ENCODE measurements around the gene NPSR1. TPM values are rescaled to one million over a fixed set of nuclear protein-coding genes. Genes with fewer than 3 reads are reported as not detected.

The NPSR1 gene
- total and polyA plus RNA-seq, 4 donors, result not detected

- H3K4me3 ChIP-seq (ENCODE audit: low read depth in 1 of 3, low read length in 3 of 3), result no peak overlapping the region
- no peaks in the 10 kb centered on the region for H3K9me3 ChIP-seq (ENCODE audit: control insufficient read depth in 4 of 4, low read length in 3 of 4)
- H3K27me3 ChIP-seq (ENCODE audit: control insufficient read depth in 4 of 4, insufficient read depth in 4 of 4, low read length in 3 of 4), result peaks cover 0 to 4% (median 0%) of the 10 kb centered on the region in 4 donors
- no peak overlapping the region for H3K27ac ChIP-seq (ENCODE audit: low read depth in 1 of 2, low read length in 2 of 2)
- no peaks in the 10 kb centered on the region for H3K4me1 ChIP-seq (ENCODE audit: control insufficient read depth in 4 of 4, insufficient read depth in 4 of 4, low read length in 3 of 4)
- H3K9ac ChIP-seq (ENCODE audit: low read depth in 1 of 2, low read length in 2 of 2), result no peak overlapping the region
- 37% methylated on average over 3 of the region's 3 CpGs for WGBS
- no peaks in the 10 kb centered on the region for H3K36me3 ChIP-seq (ENCODE audit: control insufficient read depth in 4 of 4, insufficient read depth in 3 of 4, low read depth in 1 of 4, low read length in 3 of 4)
- TF ChIP-seq JUND (IDR thresholded peaks at IDR 0.05), result no peak
- no peak for TF ChIP-seq MAX (IDR thresholded peaks at IDR 0.05)
- no peak for TF ChIP-seq HNF4A (conservative IDR thresholded peaks at IDR 0.05)
- DNase-seq (ENCODE audit: low spot score), result no peak
Observed at GRCh38 chr7:34659472-34660075, 1.6 kb downstream of the NPSR1 start.

DNA sequence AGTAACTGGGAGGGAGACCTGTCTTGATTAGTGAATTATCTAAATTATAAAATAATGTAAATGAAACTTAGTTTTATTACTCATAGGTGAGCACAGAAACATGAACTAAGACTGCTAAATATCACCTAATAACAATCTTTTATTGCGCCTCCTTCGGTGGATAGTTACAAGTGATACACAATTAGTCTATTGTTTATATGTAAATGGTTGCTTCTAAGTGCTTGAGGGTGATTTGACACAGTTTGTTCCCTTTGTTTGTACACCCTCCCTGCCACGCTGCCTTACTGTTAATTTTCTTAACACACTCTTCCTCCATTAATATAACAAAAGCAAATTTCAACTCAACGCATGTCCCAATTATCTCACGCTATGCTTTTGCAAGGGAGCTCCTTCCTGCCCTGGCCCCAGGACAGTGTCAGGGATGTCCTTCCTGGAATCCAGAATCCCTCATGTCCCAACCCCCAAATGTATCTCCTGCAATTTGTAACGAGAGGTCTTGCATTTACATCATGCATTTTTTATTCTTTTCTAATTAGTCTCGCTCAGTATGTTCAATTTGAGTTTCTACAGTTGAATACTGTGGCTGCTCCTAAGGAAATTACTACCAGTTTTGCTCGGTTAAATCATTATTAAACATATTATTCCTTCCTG lies 4.2 kb downstream of the NPSR1 start:
- no peaks in the 10 kb centered on the region for H3K4me1 ChIP-seq (ENCODE audit: control insufficient read depth in 4 of 4, insufficient read depth in 4 of 4, low read length in 3 of 4)
- H3K4me3 ChIP-seq (ENCODE audit: low read depth in 1 of 3, low read length in 3 of 3), result no peak overlapping the region
- H3K9me3 ChIP-seq (ENCODE audit: control insufficient read depth in 4 of 4, low read length in 3 of 4), result no peaks in the 10 kb centered on the region
- no peaks in the 10 kb centered on the region for H3K36me3 ChIP-seq (ENCODE audit: control insufficient read depth in 4 of 4, insufficient read depth in 3 of 4, low read depth in 1 of 4, low read length in 3 of 4)
- H3K9ac ChIP-seq (ENCODE audit: low read depth in 1 of 2, low read length in 2 of 2), result no peak overlapping the region
- TF ChIP-seq REST (IDR thresholded peaks at IDR 0.05), result no peak
- TF ChIP-seq FOXA1 (IDR thresholded peaks at IDR 0.05), result no peak
- no peak for TF ChIP-seq YY1 (IDR thresholded peaks at IDR 0.05)
- no peak for TF ChIP-seq TAF1 (conservative IDR thresholded peaks at IDR 0.05)
- no peak for TF ChIP-seq ZBTB33 (IDR thresholded peaks at IDR 0.05)
- no peak for TF ChIP-seq EGR1 (IDR thresholded peaks at IDR 0.05; ENCODE audit: low read depth in 2 of 2)
- TF ChIP-seq GABPA (IDR thresholded peaks at IDR 0.05 in 1 of 2, conservative IDR thresholded peaks at IDR 0.05 in 1 of 2), result no peak
- TF ChIP-seq HNF4A (conservative IDR thresholded peaks at IDR 0.05), result no peak
- TF ChIP-seq NR2F2 (IDR thresholded peaks at IDR 0.05), result no peak
- TF ChIP-seq JUND (IDR thresholded peaks at IDR 0.05), result no peak
- no peak for TF ChIP-seq MAX (IDR thresholded peaks at IDR 0.05)
- TF ChIP-seq CTCF (IDR thresholded peaks at IDR 0.05; ENCODE audit: low read depth, low read length, missing input control), result no peak
- TF ChIP-seq, protein P1, sequence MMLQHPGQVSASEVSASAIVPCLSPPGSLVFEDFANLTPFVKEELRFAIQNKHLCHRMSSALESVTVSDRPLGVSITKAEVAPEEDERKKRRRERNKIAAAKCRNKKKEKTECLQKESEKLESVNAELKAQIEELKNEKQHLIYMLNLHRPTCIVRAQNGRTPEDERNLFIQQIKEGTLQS (IDR thresholded peaks at IDR 0.05), result no peak
- no peak for TF ChIP-seq SP1 (IDR thresholded peaks at IDR 0.05)
- TF ChIP-seq RAD21 (IDR thresholded peaks at IDR 0.05), result no peak
- H3K27me3 ChIP-seq (ENCODE audit: control insufficient read depth in 4 of 4, insufficient read depth in 4 of 4, low read length in 3 of 4), result peaks cover 0 to 4% (median 1%) of the 10 kb centered on the region in 4 donors
- no peak overlapping the region for H3K27ac ChIP-seq (ENCODE audit: low read depth in 1 of 2, low read length in 2 of 2)
- DNase-seq (ENCODE audit: low spot score), result no peak
- WGBS, result 79% methylated on average over 8 of the region's 8 CpGs
